Activated CD8-positive, alpha-beta T cell treated with anti-CD3 and anti-CD28 coated beads for 36 hours (primary cell): ENCODE measurements around the gene GALNT14. TPM values are rescaled to one million over a fixed set of nuclear protein-coding genes. Genes with fewer than 3 reads are reported as not detected.

ENCODE experiments used
- ATAC-seq: fragments of 200-7000 bp; cut with Tn5 transposase; one replicate; pipeline ENCODE4 v1.10.0; 2021; ENCODE audit warnings: mild to moderate bottlenecking, moderate library complexity
- CTCF ChIA-PET: fragments of 350-600 bp; sonication (Branson Sonifier 250); formaldehyde crosslinking; loops from one replicate; lab custom pipeline; 2021; ENCODE audit warnings: antibody characterized with exemption; lab: Charles Lee
- POLR2A ChIA-PET: fragments of 350-600 bp; sonication (Branson Sonifier 250); formaldehyde crosslinking; loops from one replicate; lab custom pipeline; 2021; ENCODE audit warnings: antibody characterized with exemption; lab: Charles Lee
- DNase-seq: peaks from one replicate; pipeline ENCODE4 v3.0.0-alpha.2; 2020
- H3K27ac Mint-ChIP-seq: one replicate; pipeline ENCODE4 v1.8.0; 2021; ENCODE audit warnings: mild to moderate bottlenecking, mixed read lengths
- H3K27me3 Mint-ChIP-seq: one replicate; pipeline ENCODE4 v1.8.0; 2021; ENCODE audit warnings: mixed read lengths
- H3K36me3 Mint-ChIP-seq: one replicate; pipeline ENCODE4 v1.8.0; 2021; ENCODE audit warnings: low read depth, mixed read lengths
- H3K4me1 Mint-ChIP-seq: one replicate; pipeline ENCODE4 v1.8.0; 2021; ENCODE audit warnings: low read depth, mixed read lengths
- H3K4me3 Mint-ChIP-seq: one replicate; pipeline ENCODE4 v1.8.0; 2021; ENCODE audit warnings: mild to moderate bottlenecking, moderate library complexity, mixed read lengths
- H3K9me3 Mint-ChIP-seq: one replicate; pipeline ENCODE4 v1.8.0; 2021; ENCODE audit warnings: mixed read lengths
- CTCF ChIP-seq: fragments of 200-600 bp; IDR thresholded peaks from one replicate; pipeline ENCODE4 v1.8.0; 2022; ENCODE audit warnings: antibody characterized with exemption, mild to moderate bottlenecking
- intact Hi-C: fragments of 100-400 bp; cut with micrococcal nuclease; formaldehyde crosslinking; loops from one replicate; pipeline ENCODE4 v1.10.0; 2022
- total RNA-seq, 2 experiments: library from RNA; stranded (reverse); gene quantifications; one replicate each; pipeline ENCODE4 v1.2.3, GENCODE V29; 2021

The GALNT14 gene
- total RNA-seq, 2 experiments from 2014 or later: 1.1 to 1.9 TPM

DNA sequence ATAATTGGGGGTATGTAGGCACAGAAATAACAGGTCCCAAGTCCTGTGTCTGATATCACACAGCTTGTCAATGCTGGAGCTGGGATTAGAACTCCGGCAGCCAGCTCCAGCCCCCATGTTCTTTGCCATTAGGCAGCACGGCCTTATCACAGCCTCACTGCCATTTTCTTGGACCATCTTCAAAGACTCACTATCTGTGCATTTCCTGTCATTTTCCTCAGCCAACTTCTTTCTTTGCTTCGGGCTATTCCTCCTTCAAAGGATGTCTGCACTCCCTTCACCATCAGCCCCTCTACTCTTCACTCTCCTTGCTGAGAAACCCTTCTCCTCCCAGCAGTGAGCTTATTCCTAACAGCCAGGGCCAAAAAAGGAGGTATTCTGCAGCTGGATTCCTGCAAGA, 139.6 kb downstream of the GALNT14 start:
- intact Hi-C loops: no loop called here
- CTCF ChIA-PET: no interaction called here
- Mint-ChIP-seq H3K4me1 (no peaks in the 10 kb centered on the region), H3K9me3 (no peaks in the 10 kb centered on the region), H3K27ac (no peak overlapping the region), H3K27me3 (peaks cover 2% of the 10 kb centered on the region), H3K36me3 (no peaks in the 10 kb centered on the region), H3K4me3 (no peak overlapping the region)
- TF ChIP-seq CTCF: no peak
- ATAC-seq (no peak), DNase-seq (no peak)
- POLR2A ChIA-PET: no interaction called here

GRCh38 chr2:30997979-30998378, 140.3 kb downstream of the GALNT14 start:
- ChIA-PET CTCF (no interaction called here), POLR2A (interaction anchor here (0.7 kb wide), 1 partner anchor 37 kb away, joined by 3 read pairs; no protein-coding TSS in a partner anchor)
- Mint-ChIP-seq H3K36me3 (no peaks in the 10 kb centered on the region), H3K4me3 (no peak overlapping the region), H3K27ac (no peak overlapping the region), H3K9me3 (no peaks in the 10 kb centered on the region), H3K4me1 (no peaks in the 10 kb centered on the region), H3K27me3 (peaks cover 2% of the 10 kb centered on the region)
- intact Hi-C loops: no loop called here
- DNase-seq: no peak
- no peak for ATAC-seq
- TF ChIP-seq CTCF: no peak

DNA sequence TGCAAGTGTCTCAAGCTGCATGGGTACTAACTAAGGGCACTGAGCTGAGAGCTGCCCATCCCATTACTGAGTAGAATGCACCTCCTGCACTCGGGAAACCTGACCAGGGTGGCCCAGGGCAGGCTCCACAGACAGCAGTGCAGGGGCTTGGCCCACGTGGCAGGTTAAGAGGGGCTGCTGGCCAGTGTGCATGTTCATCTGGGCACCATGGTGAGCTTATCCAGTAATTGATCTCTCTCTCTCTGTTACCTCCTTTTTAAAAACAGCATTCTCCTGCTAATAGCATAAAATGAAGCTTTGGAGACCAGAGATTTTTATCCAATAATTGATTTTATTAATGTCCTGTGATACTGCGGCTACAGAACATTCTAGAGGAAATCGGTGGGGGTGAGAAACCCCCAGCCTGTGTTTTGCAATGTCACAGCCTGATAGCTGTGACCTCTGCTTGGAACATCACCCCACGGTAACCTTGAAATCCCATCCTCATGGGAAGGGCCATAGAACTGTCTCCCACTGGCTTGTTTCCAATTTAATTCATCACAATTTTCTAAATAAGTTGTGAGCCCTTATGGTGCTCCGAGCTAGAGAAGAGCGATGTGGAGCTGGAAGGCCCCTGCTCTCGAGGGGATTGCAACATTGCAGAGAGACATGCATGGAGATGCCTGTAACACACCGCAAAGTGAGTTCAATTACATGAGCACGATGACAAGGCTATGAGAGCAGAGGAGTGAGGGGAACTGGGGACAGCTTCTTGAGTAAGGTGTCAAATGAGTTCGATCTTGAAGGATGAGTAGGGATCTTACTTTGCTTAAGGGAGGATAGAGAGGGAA, 143.8 kb downstream of the GALNT14 start:
- ChIA-PET CTCF (no interaction called here), POLR2A (no interaction called here)
- Mint-ChIP-seq H3K9me3 (no peaks in the 10 kb centered on the region), H3K27me3 (no peaks in the 10 kb centered on the region), H3K4me3 (no peak overlapping the region), H3K27ac (no peak overlapping the region), H3K36me3 (no peaks in the 10 kb centered on the region), H3K4me1 (no peaks in the 10 kb centered on the region)
- no peak for TF ChIP-seq CTCF
- ATAC-seq (no peak), DNase-seq (no peak)
- intact Hi-C loops: no loop called here

- TF ChIP-seq CTCF: no peak
- ATAC-seq: no peak
- H3K27ac Mint-ChIP-seq: no peak overlapping the region
- no peaks in the 10 kb centered on the region for H3K36me3 Mint-ChIP-seq
- no peak overlapping the region for H3K4me3 Mint-ChIP-seq
- H3K4me1 Mint-ChIP-seq: no peaks in the 10 kb centered on the region
- ChIA-PET CTCF (no interaction called here), POLR2A (no interaction called here)
- DNase-seq: no peak
- intact Hi-C loops: no loop called here
- no peaks in the 10 kb centered on the region for H3K27me3 Mint-ChIP-seq
- no peaks in the 10 kb centered on the region for H3K9me3 Mint-ChIP-seq
Observed at GRCh38 chr2:30992781-30993180, 145.5 kb downstream of the GALNT14 start.

DNA sequence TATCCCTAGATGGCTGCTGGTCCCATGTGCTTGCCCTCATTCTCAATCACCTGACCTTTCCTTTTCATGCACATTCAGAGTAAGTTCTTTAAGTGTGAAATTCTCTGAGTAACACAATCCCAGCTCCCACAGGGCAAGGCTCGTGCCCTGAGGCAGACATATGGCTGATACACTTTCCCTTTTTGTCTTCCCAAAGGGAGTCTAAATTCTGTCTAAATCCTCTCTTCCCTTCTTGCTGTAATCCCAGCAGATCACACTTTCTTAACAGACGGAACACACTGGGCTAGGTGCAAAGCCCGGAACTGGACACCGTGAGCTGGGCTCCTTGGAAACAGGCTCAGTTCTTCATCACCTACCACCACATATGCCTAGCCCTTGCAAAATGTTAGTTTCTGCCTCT, 147.6 kb downstream of the GALNT14 start:
- Mint-ChIP-seq H3K36me3 (no peaks in the 10 kb centered on the region), H3K4me1 (no peaks in the 10 kb centered on the region), H3K27me3 (no peaks in the 10 kb centered on the region), H3K27ac (no peak overlapping the region), H3K9me3 (no peaks in the 10 kb centered on the region), H3K4me3 (no peak overlapping the region)
- POLR2A ChIA-PET: no interaction called here
- DNase-seq (no peak), ATAC-seq (no peak)
- CTCF ChIA-PET: interaction anchor here (1.2 kb wide), 1 partner anchor 279 kb away, joined by 4 read pairs; no protein-coding TSS in a partner anchor
- intact Hi-C loops: no loop called here
- TF ChIP-seq CTCF: no peak
